Progenitor cell of endocrine pancreas (in vitro differentiated cells): ENCODE results near the gene ILKAP. TPM values are rescaled to one million over a fixed set of nuclear protein-coding genes. Genes with fewer than 3 reads are reported as not detected.

ENCODE experiments used
- DNase-seq: peaks from one replicate; pipeline ENCODE4 v3.0.0; 2021; ENCODE audit warnings: low spot score; ENCODE audit not compliant: unreplicated experiment
- H3K27ac Mint-ChIP-seq: 2 replicates; pipeline ENCODE4 v1.8.0; 2021; ENCODE audit warnings: mild to moderate bottlenecking, moderate library complexity, mixed read lengths
- H3K27me3 Mint-ChIP-seq: 2 replicates; pipeline ENCODE4 v1.8.0; 2021; ENCODE audit warnings: mixed read lengths
- H3K36me3 Mint-ChIP-seq: 2 replicates; pipeline ENCODE4 v1.8.0; 2022; ENCODE audit warnings: mixed read lengths; ENCODE audit not compliant: insufficient read depth
- H3K4me1 Mint-ChIP-seq: 2 replicates; pipeline ENCODE4 v1.8.0; 2021; ENCODE audit warnings: low read depth, mixed read lengths
- H3K4me3 Mint-ChIP-seq: 2 replicates; pipeline ENCODE4 v1.8.0; 2021; ENCODE audit warnings: low read depth, mild to moderate bottlenecking, moderate library complexity, mixed read lengths
- H3K9me3 Mint-ChIP-seq: 2 replicates; pipeline ENCODE4 v1.8.0; 2021; ENCODE audit warnings: low read depth, mixed read lengths
- total RNA-seq: library from RNA; stranded (reverse); gene quantifications from 2 replicates; pipeline ENCODE4 v1.2.1, GENCODE V29; 2021
- TF ChIP-seq, protein P1 (sequence below): fragments of 200-600 bp; sonication (generic); IDR thresholded peaks from one replicate; pipeline ENCODE4 v1.5.0; 2021; ENCODE audit warnings: antibody characterized with exemption, mild to moderate bottlenecking; ENCODE audit not compliant: unreplicated experiment

Gene ILKAP
- total RNA-seq, 1 donor from 2014 or later: 56.3 TPM

GRCh38 chr2:238225121-238225520, 21.6 kb upstream of the ILKAP start:
- Mint-ChIP-seq H3K27me3 (peaks cover 7% of the 10 kb centered on the region), H3K9me3 (no peaks in the 10 kb centered on the region), H3K4me1 (peaks cover 13% of the 10 kb centered on the region), H3K36me3 (peaks cover 5% of the 10 kb centered on the region), H3K27ac (no peak overlapping the region), H3K4me3 (no peak overlapping the region)
- TF ChIP-seq, protein P1, sequence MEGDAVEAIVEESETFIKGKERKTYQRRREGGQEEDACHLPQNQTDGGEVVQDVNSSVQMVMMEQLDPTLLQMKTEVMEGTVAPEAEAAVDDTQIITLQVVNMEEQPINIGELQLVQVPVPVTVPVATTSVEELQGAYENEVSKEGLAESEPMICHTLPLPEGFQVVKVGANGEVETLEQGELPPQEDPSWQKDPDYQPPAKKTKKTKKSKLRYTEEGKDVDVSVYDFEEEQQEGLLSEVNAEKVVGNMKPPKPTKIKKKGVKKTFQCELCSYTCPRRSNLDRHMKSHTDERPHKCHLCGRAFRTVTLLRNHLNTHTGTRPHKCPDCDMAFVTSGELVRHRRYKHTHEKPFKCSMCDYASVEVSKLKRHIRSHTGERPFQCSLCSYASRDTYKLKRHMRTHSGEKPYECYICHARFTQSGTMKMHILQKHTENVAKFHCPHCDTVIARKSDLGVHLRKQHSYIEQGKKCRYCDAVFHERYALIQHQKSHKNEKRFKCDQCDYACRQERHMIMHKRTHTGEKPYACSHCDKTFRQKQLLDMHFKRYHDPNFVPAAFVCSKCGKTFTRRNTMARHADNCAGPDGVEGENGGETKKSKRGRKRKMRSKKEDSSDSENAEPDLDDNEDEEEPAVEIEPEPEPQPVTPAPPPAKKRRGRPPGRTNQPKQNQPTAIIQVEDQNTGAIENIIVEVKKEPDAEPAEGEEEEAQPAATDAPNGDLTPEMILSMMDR: no peak
- no peak for DNase-seq

GRCh38 chr2:238224356-238225035, 21.0 kb upstream of the ILKAP start:
- DNase-seq: no peak
- TF ChIP-seq, protein P1: no peak
- H3K36me3 Mint-ChIP-seq: peaks cover 5% of the 10 kb centered on the region
- H3K4me3 Mint-ChIP-seq: no peak overlapping the region
- no peaks in the 10 kb centered on the region for H3K9me3 Mint-ChIP-seq
- H3K27me3 Mint-ChIP-seq: peaks cover 6% of the 10 kb centered on the region
- peaks cover 13% of the 10 kb centered on the region for H3K4me1 Mint-ChIP-seq
- H3K27ac Mint-ChIP-seq: no peak overlapping the region

DNA sequence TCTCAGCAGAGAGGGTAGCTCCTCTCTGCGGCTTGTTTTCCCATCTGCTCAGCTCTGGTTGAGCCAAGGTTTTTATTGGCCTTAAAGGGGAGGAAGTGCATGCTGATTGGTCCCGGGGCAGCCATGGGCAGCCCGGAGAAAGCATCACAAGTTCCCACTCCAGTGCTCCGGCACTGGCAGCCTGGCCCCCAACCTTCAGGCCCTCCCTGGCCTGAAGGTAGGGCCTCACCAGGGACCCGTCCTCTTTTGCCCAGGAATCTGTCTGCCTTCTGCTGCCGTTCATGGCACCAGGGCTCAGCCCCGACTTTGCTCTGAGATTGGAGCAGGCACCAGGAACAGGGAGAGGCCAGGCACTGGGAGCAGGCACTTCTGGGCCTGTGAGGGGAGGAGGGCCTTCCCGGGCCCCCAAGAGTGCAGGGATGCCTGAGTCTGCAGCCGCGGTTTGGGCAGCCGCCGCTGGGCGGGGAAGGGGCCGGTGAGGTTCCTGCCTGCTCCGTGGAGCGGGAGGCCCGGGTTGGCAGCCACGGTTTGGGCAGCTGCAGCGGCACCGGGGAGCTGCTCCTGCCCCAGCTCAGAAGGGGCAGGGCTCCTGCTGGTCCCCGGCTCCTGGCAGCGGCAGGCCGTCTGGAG, 17.5 kb upstream of the ILKAP start:
- Mint-ChIP-seq H3K27ac (no peak overlapping the region), H3K36me3 (peaks cover 2% of the 10 kb centered on the region), H3K27me3 (no peaks in the 10 kb centered on the region), H3K4me1 (peaks cover 2% of the 10 kb centered on the region), H3K9me3 (no peaks in the 10 kb centered on the region), H3K4me3 (no peak overlapping the region)
- DNase-seq: no peak
- TF ChIP-seq, protein P1: no peak

DNA sequence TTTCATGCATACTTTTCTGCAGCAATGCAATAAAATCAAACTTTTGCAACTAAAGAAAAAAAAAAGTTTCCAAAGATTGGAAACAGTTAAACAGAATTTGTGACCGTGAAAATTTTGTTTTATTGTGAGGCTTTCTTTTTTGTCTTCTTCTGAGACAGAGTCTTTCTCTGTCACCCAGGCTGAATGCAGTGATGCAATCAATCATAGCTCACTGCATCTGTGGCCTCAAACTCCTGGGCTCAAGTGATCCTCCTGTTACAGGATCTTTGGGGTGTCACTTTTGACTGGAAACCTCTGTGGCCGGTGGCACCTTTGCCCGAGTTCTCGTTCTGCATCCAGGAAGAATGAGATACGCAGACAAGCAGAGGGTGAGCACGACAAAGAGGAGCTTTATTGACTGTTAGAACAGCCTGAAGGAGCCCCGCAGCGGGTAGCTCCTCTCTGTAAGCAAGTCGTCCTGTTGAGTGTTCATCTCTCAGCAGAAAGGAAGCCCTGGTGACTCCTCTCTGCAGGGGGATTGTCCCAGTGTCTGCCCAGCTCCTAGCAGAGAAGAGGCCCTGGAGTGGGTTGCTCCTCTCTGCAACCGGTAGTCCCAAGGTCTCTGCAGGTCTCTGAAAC, 16.9 kb upstream of the ILKAP start:
- peaks cover 2% of the 10 kb centered on the region for H3K4me1 Mint-ChIP-seq
- DNase-seq: no peak

GRCh38 chr2:238216651-238217184, 13.2 kb upstream of the ILKAP start:
- Mint-ChIP-seq H3K27ac (peak overlapping the region; percentile 76), H3K4me3 (no peak overlapping the region), H3K27me3 (peaks cover 3% of the 10 kb centered on the region)

More for the DNA sequence above, 16.9 kb upstream of the ILKAP start:
- peaks cover under 1% of the 10 kb centered on the region for H3K36me3 Mint-ChIP-seq
- H3K27ac Mint-ChIP-seq: no peak overlapping the region
- H3K4me3 Mint-ChIP-seq: no peak overlapping the region
- TF ChIP-seq, protein P1: no peak
- H3K9me3 Mint-ChIP-seq: no peaks in the 10 kb centered on the region
- no peaks in the 10 kb centered on the region for H3K27me3 Mint-ChIP-seq

More at GRCh38 chr2:238216651-238217184, 13.2 kb upstream of the ILKAP start:
- TF ChIP-seq, protein P1: no peak
- no peaks in the 10 kb centered on the region for H3K36me3 Mint-ChIP-seq
- peaks cover 2% of the 10 kb centered on the region for H3K4me1 Mint-ChIP-seq
- no peak for DNase-seq
- peaks cover 3% of the 10 kb centered on the region for H3K9me3 Mint-ChIP-seq
